ENCODE measurements around the gene CCNA2. TPM values are rescaled to one million over a fixed set of nuclear protein-coding genes. Genes with fewer than 3 reads are reported as not detected.

The CCNA2 gene
- total RNA-seq, 1 donor from 2014 or later, result 74.7 TPM

- no peaks in the 10 kb centered on the region for H3K27me3 Mint-ChIP-seq (ENCODE audit: low read depth)
- H3K4me1 Mint-ChIP-seq (ENCODE audit: low read depth), result peaks cover 31% of the 10 kb centered on the region
- peak overlapping the region; percentile 94 for H3K27ac Mint-ChIP-seq
- DNase-seq (ENCODE audit: low spot score), result no peak
- peak overlapping the region; percentile 98 for H3K4me3 Mint-ChIP-seq (ENCODE audit: low read depth)
- no peaks in the 10 kb centered on the region for H3K9me3 Mint-ChIP-seq
- intact Hi-C loops (cut with micrococcal nuclease), result loop anchor here (1.0 to 10.0 kb wide), 5 partner anchors 46 to 911 kb away; partner anchors contain the start of genes BBS12, BBS7, BLTP1 and TRPC3
- peaks cover 34% of the 10 kb centered on the region for H3K36me3 Mint-ChIP-seq (ENCODE audit: low read depth)
Measured at GRCh38 chr4:121824171-121824527, 466 bp upstream of the CCNA2 start.

- Mint-ChIP-seq H3K4me1 (ENCODE audit: low read depth) (peaks cover 40% of the 10 kb centered on the region), H3K36me3 (ENCODE audit: low read depth) (peaks cover 46% of the 10 kb centered on the region), H3K4me3 (ENCODE audit: low read depth) (peak overlapping the region; percentile 98), H3K27ac (peak overlapping the region; percentile 94), H3K9me3 (no peaks in the 10 kb centered on the region), H3K27me3 (ENCODE audit: low read depth) (no peaks in the 10 kb centered on the region)
- intact Hi-C loops (cut with micrococcal nuclease), result loop anchor here (1.0 to 10.0 kb wide), 6 partner anchors 22 to 912 kb away; partner anchors contain the start of genes ANXA5, BBS12, BLTP1 and EXOSC9
- peak; percentile 36 for DNase-seq (ENCODE audit: low spot score)
Measured at GRCh38 chr4:121822796-121823504, 733 bp downstream of the CCNA2 start.

DNA sequence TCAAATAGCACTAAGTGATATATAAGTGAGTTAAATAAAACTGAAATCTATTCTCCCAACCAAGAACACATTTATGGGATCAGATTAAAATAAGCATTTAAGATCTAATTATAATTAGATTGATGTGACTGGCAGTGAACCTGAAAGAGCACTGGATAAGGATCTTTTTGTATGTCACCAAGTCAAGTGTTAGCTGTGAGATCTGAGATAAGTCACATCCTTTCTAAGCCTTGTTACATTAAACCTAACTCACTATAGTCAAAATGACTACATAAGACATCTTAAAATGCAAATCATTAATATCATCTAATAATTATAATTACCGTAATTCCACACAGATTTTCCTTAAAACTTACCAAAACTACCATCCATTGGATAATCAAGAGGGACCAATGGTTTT, 1.6 kb downstream of the CCNA2 start:
- intact Hi-C loops (cut with micrococcal nuclease), result loop anchor here (2.0 to 10.0 kb wide), 5 partner anchors 125 to 913 kb away; partner anchors contain the start of genes ANXA5, BBS12, BLTP1 and TRPC3
- peak overlapping the region; percentile 98 for H3K4me3 Mint-ChIP-seq (ENCODE audit: low read depth)
- no peak for DNase-seq (ENCODE audit: low spot score)
- peaks cover 55% of the 10 kb centered on the region for H3K36me3 Mint-ChIP-seq (ENCODE audit: low read depth)
- peaks cover 46% of the 10 kb centered on the region for H3K4me1 Mint-ChIP-seq (ENCODE audit: low read depth)
- H3K27ac Mint-ChIP-seq, result peak overlapping the region; percentile 94
- no peaks in the 10 kb centered on the region for H3K9me3 Mint-ChIP-seq
- H3K27me3 Mint-ChIP-seq (ENCODE audit: low read depth), result no peaks in the 10 kb centered on the region

DNA sequence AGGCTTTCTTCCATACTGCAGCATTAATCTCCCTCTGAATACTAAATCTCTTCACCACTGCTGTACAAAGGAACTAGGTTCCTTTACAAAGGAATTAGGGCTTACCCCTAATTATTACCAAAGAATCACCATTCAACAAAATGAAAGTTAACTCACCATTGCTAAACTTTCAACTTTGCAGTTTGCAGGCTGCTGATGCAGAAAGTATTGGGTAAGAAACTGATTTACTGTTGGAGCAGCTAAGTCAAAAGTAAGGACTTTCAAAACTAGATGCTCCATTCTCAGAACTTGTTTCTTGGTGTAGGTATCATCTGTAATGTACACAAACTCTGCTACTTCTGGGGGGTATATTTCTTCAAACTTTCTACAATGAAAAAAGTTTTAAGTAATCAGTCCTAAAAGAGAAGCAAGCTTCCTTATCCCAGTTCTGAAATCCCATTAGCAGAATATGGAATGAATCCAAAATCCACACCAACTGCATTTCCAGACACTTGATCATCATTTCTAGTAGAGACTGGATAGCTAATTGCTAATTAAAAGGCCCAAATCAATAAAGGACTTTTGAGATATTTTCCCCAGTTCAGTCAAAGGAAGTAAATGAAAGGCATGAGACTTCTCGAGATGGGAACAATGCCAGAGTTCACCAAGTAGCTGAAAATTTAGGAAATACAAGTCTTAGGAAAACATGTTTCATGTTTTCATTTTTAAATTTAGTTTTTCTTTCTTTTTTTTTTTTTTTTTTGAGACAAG, 4.3 kb downstream of the CCNA2 start:
- DNase-seq (ENCODE audit: low spot score), result no peak
- Mint-ChIP-seq H3K27ac (peak overlapping the region; percentile 74), H3K27me3 (ENCODE audit: low read depth) (no peaks in the 10 kb centered on the region), H3K36me3 (ENCODE audit: low read depth) (peaks cover 68% of the 10 kb centered on the region), H3K9me3 (no peaks in the 10 kb centered on the region), H3K4me3 (ENCODE audit: low read depth) (no peak overlapping the region), H3K4me1 (ENCODE audit: low read depth) (peaks cover 52% of the 10 kb centered on the region)
- intact Hi-C loops (cut with micrococcal nuclease), result no loop called here

DNA sequence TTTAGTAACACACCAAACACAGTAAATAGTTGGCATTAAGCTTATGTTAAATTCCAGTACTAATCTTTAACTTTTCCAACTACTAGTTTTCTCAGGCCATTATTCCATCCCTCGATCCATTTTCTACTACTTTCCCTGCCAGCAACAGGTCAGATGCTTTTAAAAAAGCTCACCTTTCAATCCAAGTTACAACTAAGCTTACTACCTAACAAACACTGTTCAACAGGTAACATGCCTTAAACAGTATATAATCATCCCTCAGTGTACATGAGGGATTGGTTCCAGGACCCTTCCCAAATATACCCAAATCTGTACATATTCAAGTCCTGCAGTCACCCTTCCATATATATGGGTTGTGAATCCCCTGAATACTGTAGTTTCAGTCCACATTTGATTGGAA, 5.5 kb downstream of the CCNA2 start:
- H3K9me3 Mint-ChIP-seq, result no peaks in the 10 kb centered on the region
- H3K27ac Mint-ChIP-seq, result no peak overlapping the region
- no peak for DNase-seq (ENCODE audit: low spot score)
- intact Hi-C loops (cut with micrococcal nuclease), result no loop called here
- peaks cover 48% of the 10 kb centered on the region for H3K4me1 Mint-ChIP-seq (ENCODE audit: low read depth)
- no peak overlapping the region for H3K4me3 Mint-ChIP-seq (ENCODE audit: low read depth)
- peaks cover 74% of the 10 kb centered on the region for H3K36me3 Mint-ChIP-seq (ENCODE audit: low read depth)
- no peaks in the 10 kb centered on the region for H3K27me3 Mint-ChIP-seq (ENCODE audit: low read depth)

- peak overlapping the region; percentile 38 for H3K27ac Mint-ChIP-seq
- H3K4me3 Mint-ChIP-seq (ENCODE audit: low read depth), result no peak overlapping the region
- intact Hi-C loops (cut with micrococcal nuclease), result no loop called here
- peaks cover 77% of the 10 kb centered on the region for H3K36me3 Mint-ChIP-seq (ENCODE audit: low read depth)
- H3K9me3 Mint-ChIP-seq, result no peaks in the 10 kb centered on the region
- H3K4me1 Mint-ChIP-seq (ENCODE audit: low read depth), result peaks cover 49% of the 10 kb centered on the region
- H3K27me3 Mint-ChIP-seq (ENCODE audit: low read depth), result no peaks in the 10 kb centered on the region
- DNase-seq (ENCODE audit: low spot score), result no peak
Measured at GRCh38 chr4:121817701-121818100, 6.0 kb downstream of the CCNA2 start.

DNA sequence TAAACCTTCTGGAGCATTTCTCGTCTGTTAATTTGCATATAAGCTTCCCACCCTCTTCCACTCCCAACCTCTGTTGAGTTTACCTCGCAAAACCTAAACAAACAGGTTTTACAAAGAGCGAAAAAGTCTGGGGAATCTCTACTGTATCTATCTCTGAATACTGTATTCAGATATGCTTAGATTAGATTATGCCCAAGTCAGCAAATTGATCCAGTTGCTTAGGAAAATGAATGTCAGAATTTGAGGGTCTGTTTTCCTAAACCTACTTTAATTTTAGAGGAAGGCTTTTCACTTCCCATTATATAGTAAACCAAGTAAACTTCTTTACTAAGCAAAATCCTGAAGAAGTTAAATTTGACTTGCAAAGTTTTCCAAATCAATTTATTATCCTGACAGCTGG, 6.7 kb downstream of the CCNA2 start:
- H3K4me3 Mint-ChIP-seq (ENCODE audit: low read depth), result no peak overlapping the region
- H3K27me3 Mint-ChIP-seq (ENCODE audit: low read depth), result no peaks in the 10 kb centered on the region
- no peaks in the 10 kb centered on the region for H3K9me3 Mint-ChIP-seq
- H3K27ac Mint-ChIP-seq, result no peak overlapping the region
- peaks cover 43% of the 10 kb centered on the region for H3K4me1 Mint-ChIP-seq (ENCODE audit: low read depth)
- peaks cover 73% of the 10 kb centered on the region for H3K36me3 Mint-ChIP-seq (ENCODE audit: low read depth)
- DNase-seq (ENCODE audit: low spot score), result no peak
- intact Hi-C loops (cut with micrococcal nuclease), result no loop called here

DNA sequence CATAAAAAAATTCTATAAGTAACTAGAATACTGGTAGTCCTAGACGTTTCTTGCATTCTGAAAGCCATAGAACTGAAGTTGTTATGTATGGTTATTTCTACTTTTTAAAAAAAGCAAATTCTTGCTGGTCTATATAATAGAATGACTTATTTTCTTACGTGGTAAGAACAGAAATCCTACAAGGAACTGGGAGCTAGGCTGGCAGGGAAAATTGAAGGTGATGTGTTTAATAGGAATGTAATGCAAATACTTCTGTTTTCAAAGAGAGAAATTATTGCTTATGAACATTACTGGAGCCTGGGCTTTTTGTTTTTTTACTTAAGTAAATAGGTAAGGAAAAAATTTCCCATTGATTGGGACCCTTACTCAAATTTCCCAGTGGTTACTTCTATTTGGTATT, 8.9 kb downstream of the CCNA2 start:
- intact Hi-C loops (cut with micrococcal nuclease), result no loop called here

DNA sequence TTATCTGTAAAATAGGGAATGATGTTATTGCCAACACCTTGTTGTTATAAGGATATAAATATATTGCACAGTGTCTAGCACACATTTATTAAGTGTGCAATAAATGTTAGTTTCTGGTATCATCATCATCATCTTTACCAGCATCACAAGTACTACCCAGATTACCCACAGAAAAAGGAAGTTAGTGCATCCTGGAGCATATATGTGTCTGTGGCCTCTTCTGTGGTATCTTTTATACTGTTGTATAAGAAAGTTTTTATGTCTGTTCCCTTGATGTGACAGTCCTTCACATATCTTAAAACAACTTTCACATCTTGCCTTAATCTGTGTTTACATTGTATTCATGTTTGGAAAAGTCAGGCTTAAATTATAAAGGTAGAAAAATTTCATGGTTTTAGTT, 12.6 kb downstream of the CCNA2 start:
- peaks cover 64% of the 10 kb centered on the region for H3K36me3 Mint-ChIP-seq (ENCODE audit: low read depth)
- no peak for DNase-seq (ENCODE audit: low spot score)
- no peak overlapping the region for H3K4me3 Mint-ChIP-seq (ENCODE audit: low read depth)
- H3K27ac Mint-ChIP-seq, result peak overlapping the region; percentile 33
- intact Hi-C loops (cut with micrococcal nuclease), result no loop called here
- H3K27me3 Mint-ChIP-seq (ENCODE audit: low read depth), result no peaks in the 10 kb centered on the region
- H3K4me1 Mint-ChIP-seq (ENCODE audit: low read depth), result peaks cover 15% of the 10 kb centered on the region
- H3K9me3 Mint-ChIP-seq, result no peaks in the 10 kb centered on the region

More for the DNA sequence above, 8.9 kb downstream of the CCNA2 start:
- Mint-ChIP-seq H3K27ac (no peak overlapping the region), H3K36me3 (ENCODE audit: low read depth) (peaks cover 73% of the 10 kb centered on the region), H3K9me3 (no peaks in the 10 kb centered on the region), H3K27me3 (ENCODE audit: low read depth) (no peaks in the 10 kb centered on the region), H3K4me3 (ENCODE audit: low read depth) (no peak overlapping the region), H3K4me1 (ENCODE audit: low read depth) (peaks cover 38% of the 10 kb centered on the region)
- DNase-seq (ENCODE audit: low spot score), result no peak

DNA sequence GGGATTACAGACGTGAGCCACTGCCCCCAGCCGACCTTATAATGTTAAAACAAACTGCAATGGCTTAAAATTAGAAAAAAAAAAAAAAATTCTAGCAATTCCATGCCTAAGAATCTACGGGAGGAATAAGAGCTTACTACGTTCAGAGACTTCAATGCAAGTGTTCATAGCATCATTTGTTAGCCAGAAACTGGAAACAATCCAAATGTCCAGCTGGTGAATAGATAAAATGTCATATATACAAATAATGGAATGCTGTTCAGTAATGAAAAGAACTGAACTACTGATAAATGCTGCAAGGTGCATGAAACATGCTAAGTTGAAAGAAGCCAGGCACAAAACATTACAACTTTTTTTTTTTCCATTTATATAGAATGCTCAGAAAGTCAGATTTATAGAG, 17.3 kb downstream of the CCNA2 start:
- Mint-ChIP-seq H3K27ac (no peak overlapping the region), H3K36me3 (ENCODE audit: low read depth) (peaks cover 66% of the 10 kb centered on the region)
- intact Hi-C loops (cut with micrococcal nuclease), result no loop called here

DNA sequence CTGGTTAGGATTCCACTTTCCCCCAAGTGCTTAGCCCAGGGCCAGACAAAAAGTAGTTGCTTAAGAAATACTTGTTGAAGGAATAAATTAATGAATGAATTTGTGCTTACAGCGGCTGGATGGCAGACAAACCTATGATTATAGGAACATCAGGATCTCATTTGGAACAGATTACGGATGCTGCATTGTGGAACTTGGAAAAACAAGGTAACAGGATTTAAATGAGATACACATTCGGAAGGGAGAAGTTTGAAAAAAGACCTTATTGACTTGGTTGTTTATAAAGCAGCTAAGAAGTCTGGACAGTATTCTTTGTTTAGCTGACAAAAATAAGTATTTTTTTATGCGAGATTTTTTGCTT, 22.0 kb downstream of the CCNA2 start:
- Mint-ChIP-seq H3K27me3 (ENCODE audit: low read depth) (no peaks in the 10 kb centered on the region), H3K4me3 (ENCODE audit: low read depth) (peak overlapping the region; percentile 85), H3K36me3 (ENCODE audit: low read depth) (peaks cover 36% of the 10 kb centered on the region), H3K9me3 (no peaks in the 10 kb centered on the region), H3K27ac (peak overlapping the region; percentile 93), H3K4me1 (ENCODE audit: low read depth) (peaks cover 36% of the 10 kb centered on the region)
- DNase-seq (ENCODE audit: low spot score), result no peak
- intact Hi-C loops (cut with micrococcal nuclease), result loop anchor here (1.0 to 5.0 kb wide), 3 partner anchors 22 to 104 kb away; partner anchors contain the start of genes ANXA5, BBS7 and CCNA2

More for the DNA sequence above, 17.3 kb downstream of the CCNA2 start:
- Mint-ChIP-seq H3K9me3 (no peaks in the 10 kb centered on the region), H3K4me1 (ENCODE audit: low read depth) (peaks cover 29% of the 10 kb centered on the region), H3K4me3 (ENCODE audit: low read depth) (no peak overlapping the region), H3K27me3 (ENCODE audit: low read depth) (no peaks in the 10 kb centered on the region)
- DNase-seq (ENCODE audit: low spot score), result no peak

GRCh38 chr4:121800961-121801714, 22.5 kb downstream of the CCNA2 start, which contains the start of gene EXOSC9:
EXOSC9 (plus strand) TSS chr4:121801323; CDS start chr4:121801425, 102 bp downstream.
- Mint-ChIP-seq H3K36me3 (ENCODE audit: low read depth) (peaks cover 30% of the 10 kb centered on the region), H3K27me3 (ENCODE audit: low read depth) (no peaks in the 10 kb centered on the region), H3K9me3 (no peaks in the 10 kb centered on the region), H3K4me3 (ENCODE audit: low read depth) (peak within 1 kb of the TSS; percentile 85), H3K27ac (peak within 1 kb of the TSS; percentile 93), H3K4me1 (ENCODE audit: low read depth) (peaks cover 38% of the 10 kb centered on the region)
- peak; percentile 92 for DNase-seq (ENCODE audit: low spot score)
- intact Hi-C loops (cut with micrococcal nuclease), result loop anchor here (1.0 to 5.0 kb wide), 3 partner anchors 22 to 104 kb away; partner anchors contain the start of genes ANXA5, BBS7 and CCNA2
